ENCODE data around the gene ABCC9. TPM values are rescaled to one million over a fixed set of nuclear protein-coding genes. Genes with fewer than 3 reads are reported as not detected.

ABCC9 gene
- total RNA-seq, 1 experiment from 2014 or later: 0.07 TPM

DNA sequence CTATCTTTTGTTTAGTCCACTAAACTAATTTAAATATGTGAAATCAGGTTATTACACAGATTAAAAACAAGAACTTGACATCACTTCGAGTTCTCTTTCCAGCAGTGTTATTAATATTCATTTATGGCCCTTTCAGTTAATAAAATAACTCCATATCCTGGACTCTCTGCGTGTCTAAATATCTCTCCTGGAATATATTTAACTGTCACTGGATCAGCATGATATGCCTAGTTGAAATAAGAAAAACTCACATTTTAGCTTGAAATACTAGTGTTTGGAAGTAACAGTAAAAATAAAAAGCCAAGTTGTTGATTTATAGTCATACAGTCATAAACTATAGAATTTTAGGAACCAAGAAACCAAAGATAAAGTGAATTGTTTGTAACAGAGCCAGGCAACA, 45.6 kb downstream of the ABCC9 start:
- no TSS peak for BruUV-seq (replicated peaks)
- H3K4me2 ChIP-seq: no peak overlapping the region
- H3K9me2 ChIP-seq (ENCODE audit: insufficient read depth): no peaks in the 10 kb centered on the region
- H3K4me1 ChIP-seq (replicated peaks; ENCODE audit: insufficient read depth): no peaks in the 10 kb centered on the region
- no peak overlapping the region for H2AFZ ChIP-seq
- no peak overlapping the region for H3K27ac ChIP-seq
- ChIA-PET POLR2A (ENCODE audit: unreplicated experiment) (no interaction called here), CTCF (no interaction called here)
- no peaks in the 10 kb centered on the region for H4K20me1 ChIP-seq (ENCODE audit: insufficient read depth)
- no peak overlapping the region for H3K4me3 ChIP-seq
- no peaks in the 10 kb centered on the region for H3K79me2 ChIP-seq (ENCODE audit: low read depth)
- no peaks in the 10 kb centered on the region for H3K9me3 ChIP-seq (ENCODE audit: insufficient read depth, low read depth)
- no peak for DNase-seq
- H3F3A ChIP-seq (ENCODE audit: insufficient read depth, low read depth): no peaks in the 10 kb centered on the region
- H3K36me3 ChIP-seq (ENCODE audit: low read depth): no peaks in the 10 kb centered on the region
- intact Hi-C loops (cut with micrococcal nuclease; ENCODE audit: unreplicated experiment): no loop called here
- H3K27me3 ChIP-seq (ENCODE audit: insufficient read depth, low read depth): no peaks in the 10 kb centered on the region
- TF ChIP-seq, protein P1, sequence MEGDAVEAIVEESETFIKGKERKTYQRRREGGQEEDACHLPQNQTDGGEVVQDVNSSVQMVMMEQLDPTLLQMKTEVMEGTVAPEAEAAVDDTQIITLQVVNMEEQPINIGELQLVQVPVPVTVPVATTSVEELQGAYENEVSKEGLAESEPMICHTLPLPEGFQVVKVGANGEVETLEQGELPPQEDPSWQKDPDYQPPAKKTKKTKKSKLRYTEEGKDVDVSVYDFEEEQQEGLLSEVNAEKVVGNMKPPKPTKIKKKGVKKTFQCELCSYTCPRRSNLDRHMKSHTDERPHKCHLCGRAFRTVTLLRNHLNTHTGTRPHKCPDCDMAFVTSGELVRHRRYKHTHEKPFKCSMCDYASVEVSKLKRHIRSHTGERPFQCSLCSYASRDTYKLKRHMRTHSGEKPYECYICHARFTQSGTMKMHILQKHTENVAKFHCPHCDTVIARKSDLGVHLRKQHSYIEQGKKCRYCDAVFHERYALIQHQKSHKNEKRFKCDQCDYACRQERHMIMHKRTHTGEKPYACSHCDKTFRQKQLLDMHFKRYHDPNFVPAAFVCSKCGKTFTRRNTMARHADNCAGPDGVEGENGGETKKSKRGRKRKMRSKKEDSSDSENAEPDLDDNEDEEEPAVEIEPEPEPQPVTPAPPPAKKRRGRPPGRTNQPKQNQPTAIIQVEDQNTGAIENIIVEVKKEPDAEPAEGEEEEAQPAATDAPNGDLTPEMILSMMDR (conservative IDR thresholded peaks at IDR 0.05): no peak
- no peak for TF ChIP-seq EZH2 (IDR thresholded peaks at IDR 0.05; ENCODE audit: low read depth)

DNA sequence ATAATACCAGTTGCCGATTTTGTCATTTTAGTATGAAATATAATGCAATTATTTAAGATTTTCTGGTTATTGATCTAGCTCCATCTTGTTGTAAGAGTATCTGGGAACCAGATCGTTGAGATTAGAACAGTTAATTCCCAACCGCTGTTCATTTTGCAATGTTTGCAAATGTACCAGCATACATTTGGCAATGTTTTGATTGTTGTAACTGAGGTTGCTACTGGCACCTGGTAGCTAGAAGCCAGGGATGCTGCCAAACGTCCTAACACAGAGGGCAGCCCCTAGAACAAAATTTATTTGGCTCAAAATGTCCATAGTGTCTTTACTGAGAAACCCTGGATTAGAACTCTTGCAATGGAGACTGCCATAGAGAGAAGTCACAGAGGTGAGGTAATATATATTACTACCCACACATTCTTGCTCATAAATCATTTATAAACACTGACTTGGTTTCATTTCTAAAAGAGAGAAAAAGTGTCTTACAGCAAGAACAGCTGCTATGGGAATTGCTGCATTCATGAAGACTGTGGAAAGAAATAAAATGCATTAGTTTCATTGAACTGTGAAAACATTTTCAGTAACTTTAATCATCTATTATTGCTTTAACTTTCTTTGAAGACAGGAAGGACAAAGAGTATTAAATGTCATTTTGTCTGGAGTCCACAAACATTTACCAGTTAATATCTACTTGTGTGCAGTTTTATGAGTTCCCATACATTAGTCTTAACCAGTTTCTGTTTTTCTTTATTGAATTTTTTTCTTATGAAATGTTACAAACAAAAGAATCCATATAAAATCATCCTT, 46.2 kb downstream of the ABCC9 start:
- Histone ChIP-seq H3K9me3 (ENCODE audit: insufficient read depth, low read depth) (no peaks in the 10 kb centered on the region), H3K79me2 (ENCODE audit: low read depth) (no peaks in the 10 kb centered on the region), H3K4me3 (no peak overlapping the region), H3K9me2 (ENCODE audit: insufficient read depth) (no peaks in the 10 kb centered on the region), H3F3A (ENCODE audit: insufficient read depth, low read depth) (no peaks in the 10 kb centered on the region), H3K27ac (no peak overlapping the region), H4K20me1 (ENCODE audit: insufficient read depth) (no peaks in the 10 kb centered on the region), H3K4me1 (replicated peaks; ENCODE audit: insufficient read depth) (no peaks in the 10 kb centered on the region), H3K27me3 (ENCODE audit: insufficient read depth, low read depth) (no peaks in the 10 kb centered on the region), H2AFZ (no peak overlapping the region), H3K4me2 (no peak overlapping the region), H3K36me3 (ENCODE audit: low read depth) (no peaks in the 10 kb centered on the region)
- no peak for DNase-seq
- intact Hi-C loops (cut with micrococcal nuclease; ENCODE audit: unreplicated experiment): no loop called here
- CTCF ChIA-PET: no interaction called here
- TF ChIP-seq EZH2 (IDR thresholded peaks at IDR 0.05; ENCODE audit: low read depth): no peak
- TF ChIP-seq, protein P1 (conservative IDR thresholded peaks at IDR 0.05): no peak
- POLR2A ChIA-PET (ENCODE audit: unreplicated experiment): no interaction called here
- no TSS peak for BruUV-seq (replicated peaks)

DNA sequence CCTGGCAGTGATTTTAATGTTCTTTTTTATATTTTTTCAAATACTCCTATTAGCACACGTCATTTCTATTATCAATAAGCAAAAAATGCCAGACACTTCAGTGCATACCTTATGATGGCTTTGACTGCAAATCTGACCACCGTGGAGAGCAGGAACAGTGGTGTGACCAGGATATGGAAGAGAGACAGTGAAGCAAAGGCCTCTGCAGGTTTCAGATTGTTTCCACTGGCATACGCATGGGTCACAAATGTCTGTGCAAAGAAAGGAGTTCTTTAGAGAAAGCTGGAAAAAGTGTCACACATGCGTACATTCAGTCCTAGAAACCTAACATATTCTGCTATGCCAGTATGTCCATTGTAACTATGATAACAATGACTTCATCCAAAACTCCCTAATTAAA, 47.3 kb downstream of the ABCC9 start:
- Histone ChIP-seq H3K4me2 (no peak overlapping the region), H3F3A (ENCODE audit: insufficient read depth, low read depth) (no peaks in the 10 kb centered on the region), H3K9me2 (ENCODE audit: insufficient read depth) (no peaks in the 10 kb centered on the region), H3K4me3 (no peak overlapping the region), H3K79me2 (ENCODE audit: low read depth) (no peaks in the 10 kb centered on the region), H3K27ac (no peak overlapping the region), H4K20me1 (ENCODE audit: insufficient read depth) (no peaks in the 10 kb centered on the region), H2AFZ (no peak overlapping the region), H3K9me3 (ENCODE audit: insufficient read depth, low read depth) (no peaks in the 10 kb centered on the region), H3K27me3 (ENCODE audit: insufficient read depth, low read depth) (no peaks in the 10 kb centered on the region), H3K36me3 (ENCODE audit: low read depth) (no peaks in the 10 kb centered on the region), H3K4me1 (replicated peaks; ENCODE audit: insufficient read depth) (no peaks in the 10 kb centered on the region)
- intact Hi-C loops (cut with micrococcal nuclease; ENCODE audit: unreplicated experiment): no loop called here
- CTCF ChIA-PET: no interaction called here
- POLR2A ChIA-PET (ENCODE audit: unreplicated experiment): no interaction called here
- no peak for DNase-seq
- BruUV-seq (replicated peaks): no TSS peak
- TF ChIP-seq, protein P1 (conservative IDR thresholded peaks at IDR 0.05): no peak
- TF ChIP-seq EZH2 (IDR thresholded peaks at IDR 0.05; ENCODE audit: low read depth): no peak
